Liver (tissue), 9 donors: ENCODE data around the gene CPLX1. TPM values are rescaled to one million over a fixed set of nuclear protein-coding genes. Genes with fewer than 3 reads are reported as not detected.
"Not testable (repeated sequence)": the region's sequence is repeated elsewhere in the genome, so short reads cannot be mapped to it uniquely, and the experiment has no call there.

ENCODE experiments used
- DNase-seq: peaks from one replicate; pipeline ENCODE4 v3.0.0-alpha.2; 2017; ENCODE audit warnings: low spot score
- H3K27ac ChIP-seq, 2 donors: one replicate each; pipeline ENCODE4 v1.7.0; 2013; ENCODE audit warnings: inconsistent platforms in 2 of 2, low read length in 2 of 2, control low read depth in 1 of 2, low read depth in 1 of 2, mild to moderate bottlenecking in 1 of 2
- H3K27me3 ChIP-seq, 4 donors: one replicate each; pipeline versions ENCODE4 v1.6.1 to v1.7.0; 2013; ENCODE audit warnings: low read length in 3 of 4, inconsistent platforms in 1 of 4, mild to moderate bottlenecking in 1 of 4, moderate library complexity in 1 of 4; ENCODE audit not compliant: control insufficient read depth in 4 of 4, insufficient read depth in 4 of 4
- H3K36me3 ChIP-seq, 4 donors: one replicate each; pipeline versions ENCODE4 v1.6.1 to v1.7.0; 2013; ENCODE audit warnings: low read length in 3 of 4, mild to moderate bottlenecking in 3 of 4, low read depth in 1 of 4, moderate library complexity in 1 of 4; ENCODE audit not compliant: control insufficient read depth in 4 of 4, insufficient read depth in 3 of 4
- H3K4me1 ChIP-seq, 4 donors: one replicate each; pipeline versions ENCODE4 v1.6.1 to v1.7.0; 2013; ENCODE audit warnings: low read length in 3 of 4, mild to moderate bottlenecking in 3 of 4, moderate library complexity in 1 of 4; ENCODE audit not compliant: control insufficient read depth in 4 of 4, insufficient read depth in 4 of 4
- H3K4me3 ChIP-seq, 3 donors: one replicate each; pipeline versions ENCODE4 v1.6.1 to v1.7.0; 2013; ENCODE audit warnings: low read length in 3 of 3, control low read depth in 1 of 3, low read depth in 1 of 3, mild to moderate bottlenecking in 1 of 3
- H3K9ac ChIP-seq, 2 donors: one replicate each; pipeline ENCODE4 v1.7.0; 2013; ENCODE audit warnings: low read length in 2 of 2, mild to moderate bottlenecking in 2 of 2, moderate library complexity in 2 of 2, control low read depth in 1 of 2, low read depth in 1 of 2
- H3K9me3 ChIP-seq, 4 donors: one replicate each; pipeline versions ENCODE4 v1.6.1 to v1.7.0; 2013; ENCODE audit warnings: low read length in 3 of 4; ENCODE audit not compliant: control insufficient read depth in 4 of 4
- FOXA1 ChIP-seq: IDR thresholded peaks from 2 replicates; pipeline ENCODE4 v1.6.1; 2016; ENCODE audit warnings: antibody characterized with exemption
- FOXA2 ChIP-seq: IDR thresholded peaks from 2 replicates; pipeline ENCODE4 v1.6.1; 2016; ENCODE audit warnings: antibody characterized with exemption
- GABPA ChIP-seq, 2 donors: IDR thresholded peaks in 1 of 2; conservative IDR thresholded peaks in 1 of 2; 2 replicates each; pipeline ENCODE4 v1.6.1; 2016; ENCODE audit warnings: antibody characterized with exemption in 2 of 2, mild to moderate bottlenecking in 1 of 2, moderate library complexity in 1 of 2
- HNF4A ChIP-seq, 2 donors: conservative IDR thresholded peaks; 2 replicates each; pipeline ENCODE4 v1.6.1; 2016; ENCODE audit warnings: antibody characterized with exemption in 2 of 2, mild to moderate bottlenecking in 2 of 2
- HNF4G ChIP-seq: IDR thresholded peaks from 2 replicates; pipeline ENCODE4 v1.6.1; 2016; ENCODE audit warnings: antibody characterized with exemption
- JUND ChIP-seq, 2 donors: IDR thresholded peaks; 2 replicates each; pipeline ENCODE4 v1.6.1; 2016; ENCODE audit warnings: antibody characterized with exemption in 2 of 2
- MAX ChIP-seq: IDR thresholded peaks from 2 replicates; pipeline ENCODE4 v1.6.1; 2016; ENCODE audit warnings: antibody characterized with exemption
- NR2F2 ChIP-seq: IDR thresholded peaks from 2 replicates; pipeline ENCODE4 v1.6.1; 2016; ENCODE audit warnings: antibody characterized with exemption
- SP1 ChIP-seq: IDR thresholded peaks from 2 replicates; pipeline ENCODE4 v1.6.1; 2018; ENCODE audit warnings: antibody characterized with exemption, mild to moderate bottlenecking
- TAF1 ChIP-seq: conservative IDR thresholded peaks from 2 replicates; pipeline ENCODE4 v1.6.1; 2016; ENCODE audit warnings: antibody characterized with exemption, mild to moderate bottlenecking
- YY1 ChIP-seq: IDR thresholded peaks from 2 replicates; pipeline ENCODE4 v1.6.1; 2016; ENCODE audit warnings: antibody characterized with exemption, mild to moderate bottlenecking
- ZBTB33 ChIP-seq: IDR thresholded peaks from 2 replicates; pipeline ENCODE4 v1.6.1; 2016; ENCODE audit warnings: antibody characterized with exemption
- WGBS: extraction: QIAGEN DNeasy Blood & Tissue Kit; methylation state at CpG from one replicate; pipeline ENCODE4 v1.1.7; 2013; 5-methylcytosine and 5-hydroxymethylcytosine counted together
- polyA plus RNA-seq, 2 donors: library from polyadenylated mRNA; stranded (reverse) in 1 of 2; unstranded in 1 of 2; fragments of 200-250 nt in 1 of 2; fragments of >200 nt in 1 of 2; fragmentation: Nextera tagmentation in 1 of 2; extraction: Ambion mirVana in 1 of 2; gene quantifications; one replicate each; pipeline versions ENCODE4 v1.2.1 to v1.2.3, GENCODE V29; 2013 to 2015
- total RNA-seq, 2 donors: library from RNA; depleted of rRNA; stranded (reverse); fragments of >200 nt; gene quantifications; one replicate each; pipeline ENCODE4 v1.2.3, GENCODE V29; 2014
- TF ChIP-seq, protein P1 (sequence below): IDR thresholded peaks from 2 replicates; pipeline ENCODE4 v1.6.1; 2016; ENCODE audit warnings: antibody characterized with exemption, mild to moderate bottlenecking
- TF ChIP-seq, protein P2 (sequence below): IDR thresholded peaks from 2 replicates; pipeline ENCODE4 v1.6.1; 2016; ENCODE audit warnings: antibody characterized with exemption
- donor health status: healthy.
- donor health status: healthy.
- donor health status: healthy.
- donor health status: healthy.
- donor health status: healthy.

The CPLX1 gene
- total and polyA plus RNA-seq, 4 donors = 0.14 to 2.8 (median 0.80) TPM

GRCh38 chr4:777520-778262, 48.2 kb downstream of the CPLX1 start:
- peaks cover 10 to 41% (median 28%) of the 10 kb centered on the region in 4 donors for H3K4me1 ChIP-seq
- no peak for DNase-seq
- WGBS = 94% methylated on average over 6 of the region's 6 CpGs
- TF ChIP-seq HNF4G (no peak), ZBTB33 (no peak), GABPA (IDR thresholded peaks at IDR 0.05 in 1 of 2, conservative IDR thresholded peaks at IDR 0.05 in 1 of 2) (no peak), YY1 (no peak), FOXA1 (no peak), NR2F2 (no peak), SP1 (no peak), FOXA2 (no peak), MAX (no peak), JUND (IDR thresholded peaks at IDR 0.05) (no peak), HNF4A (conservative IDR thresholded peaks at IDR 0.05) (no peak)
- TF ChIP-seq, protein P1, sequence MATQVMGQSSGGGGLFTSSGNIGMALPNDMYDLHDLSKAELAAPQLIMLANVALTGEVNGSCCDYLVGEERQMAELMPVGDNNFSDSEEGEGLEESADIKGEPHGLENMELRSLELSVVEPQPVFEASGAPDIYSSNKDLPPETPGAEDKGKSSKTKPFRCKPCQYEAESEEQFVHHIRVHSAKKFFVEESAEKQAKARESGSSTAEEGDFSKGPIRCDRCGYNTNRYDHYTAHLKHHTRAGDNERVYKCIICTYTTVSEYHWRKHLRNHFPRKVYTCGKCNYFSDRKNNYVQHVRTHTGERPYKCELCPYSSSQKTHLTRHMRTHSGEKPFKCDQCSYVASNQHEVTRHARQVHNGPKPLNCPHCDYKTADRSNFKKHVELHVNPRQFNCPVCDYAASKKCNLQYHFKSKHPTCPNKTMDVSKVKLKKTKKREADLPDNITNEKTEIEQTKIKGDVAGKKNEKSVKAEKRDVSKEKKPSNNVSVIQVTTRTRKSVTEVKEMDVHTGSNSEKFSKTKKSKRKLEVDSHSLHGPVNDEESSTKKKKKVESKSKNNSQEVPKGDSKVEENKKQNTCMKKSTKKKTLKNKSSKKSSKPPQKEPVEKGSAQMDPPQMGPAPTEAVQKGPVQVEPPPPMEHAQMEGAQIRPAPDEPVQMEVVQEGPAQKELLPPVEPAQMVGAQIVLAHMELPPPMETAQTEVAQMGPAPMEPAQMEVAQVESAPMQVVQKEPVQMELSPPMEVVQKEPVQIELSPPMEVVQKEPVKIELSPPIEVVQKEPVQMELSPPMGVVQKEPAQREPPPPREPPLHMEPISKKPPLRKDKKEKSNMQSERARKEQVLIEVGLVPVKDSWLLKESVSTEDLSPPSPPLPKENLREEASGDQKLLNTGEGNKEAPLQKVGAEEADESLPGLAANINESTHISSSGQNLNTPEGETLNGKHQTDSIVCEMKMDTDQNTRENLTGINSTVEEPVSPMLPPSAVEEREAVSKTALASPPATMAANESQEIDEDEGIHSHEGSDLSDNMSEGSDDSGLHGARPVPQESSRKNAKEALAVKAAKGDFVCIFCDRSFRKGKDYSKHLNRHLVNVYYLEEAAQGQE = no peak
- TF ChIP-seq, protein P2, sequence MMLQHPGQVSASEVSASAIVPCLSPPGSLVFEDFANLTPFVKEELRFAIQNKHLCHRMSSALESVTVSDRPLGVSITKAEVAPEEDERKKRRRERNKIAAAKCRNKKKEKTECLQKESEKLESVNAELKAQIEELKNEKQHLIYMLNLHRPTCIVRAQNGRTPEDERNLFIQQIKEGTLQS = no peak
- H3K4me3 ChIP-seq = no peak overlapping the region
- H3K27ac ChIP-seq = no peak overlapping the region
- peaks cover 7 to 25% (median 15%) of the 10 kb centered on the region in 4 donors for H3K36me3 ChIP-seq
- H3K27me3 ChIP-seq = no peaks in the 10 kb centered on the region
- no peak overlapping the region for H3K9ac ChIP-seq
- no peaks in the 10 kb centered on the region for H3K9me3 ChIP-seq

DNA sequence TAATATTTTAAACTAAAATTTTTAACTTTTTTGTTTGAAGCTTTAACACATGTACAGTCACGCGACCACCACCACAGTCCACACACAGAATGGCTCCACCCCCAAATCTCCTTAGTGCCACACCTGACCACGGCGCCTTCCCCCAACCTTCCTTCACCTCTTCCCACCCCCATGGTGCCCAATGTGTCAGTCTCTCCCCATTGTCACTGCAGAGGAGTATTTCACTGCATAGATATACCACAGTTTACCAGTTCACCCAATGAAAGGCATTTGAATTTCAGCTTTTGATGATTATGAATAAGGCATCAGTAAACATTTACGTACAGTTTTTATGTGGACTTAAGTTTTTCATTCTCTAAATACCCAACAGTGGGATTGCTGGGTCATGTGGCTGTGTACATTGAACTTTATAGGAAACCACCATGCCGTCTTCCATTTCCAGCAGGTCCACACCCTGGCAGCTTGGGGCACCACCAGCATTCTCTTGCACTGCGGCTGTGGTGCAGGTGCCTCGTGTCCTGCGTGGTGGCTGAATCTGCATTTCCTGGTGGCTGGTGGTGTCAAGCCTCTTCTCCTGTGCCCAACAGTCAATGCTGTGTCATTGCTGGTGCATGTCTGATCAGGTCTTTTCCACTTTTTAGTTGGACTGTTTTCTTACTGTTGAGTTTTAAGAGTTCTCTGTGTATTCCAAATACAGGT, 49.0 kb downstream of the CPLX1 start:
- peaks cover 10 to 37% (median 28%) of the 10 kb centered on the region in 4 donors for H3K4me1 ChIP-seq
- H3K27me3 ChIP-seq = no peaks in the 10 kb centered on the region
- H3K9ac ChIP-seq = no peak overlapping the region
- DNase-seq = no peak
- no peak overlapping the region for H3K27ac ChIP-seq
- WGBS = 97% methylated on average over 9 of the region's 9 CpGs
- peaks cover 7 to 26% (median 15%) of the 10 kb centered on the region in 4 donors for H3K36me3 ChIP-seq
- H3K9me3 ChIP-seq = no peaks in the 10 kb centered on the region
- no peak overlapping the region for H3K4me3 ChIP-seq
- no peak for TF ChIP-seq HNF4G
- no peak for TF ChIP-seq SP1
- no peak for TF ChIP-seq ZBTB33
- no peak for TF ChIP-seq TAF1

GRCh38 chr4:775485-775884, 50.4 kb downstream of the CPLX1 start:
- not testable (repeated sequence) for H3K27ac ChIP-seq, H3K4me3 ChIP-seq, H3K27me3 ChIP-seq, H3K9ac ChIP-seq, H3K9me3 ChIP-seq, DNase-seq
- Histone ChIP-seq H3K36me3 (peaks cover 7 to 32% (median 19%) of the 10 kb centered on the region in 4 donors), H3K4me1 (peaks cover 10 to 33% (median 26%) of the 10 kb centered on the region in 4 donors)
- WGBS = 98% methylated on average over 2 of the region's 2 CpGs
